NCI-H82 (cell line): ENCODE measurements around the gene PKDCC.
A peak's percentile ranks its signal among the peaks of the same experiment; 100 is the strongest.
"Not testable (repeated sequence)": the region's sequence is repeated elsewhere in the genome, so short reads cannot be mapped to it uniquely, and the experiment has no call there.

Experiments used
- DNase-seq: peaks from one replicate; lab custom pipeline; 2025; lab: John Stamatoyannopoulos, UW

The PKDCC gene

GRCh38 chr2:42065753-42066152 is 17.9 kb downstream of the PKDCC start:
- not testable (repeated sequence) for DNase-seq

GRCh38 chr2:42067001-42067400 is 19.2 kb downstream of the PKDCC start:
- DNase-seq: not testable (repeated sequence)

- DNase-seq: no peak
These were observed 19.7 kb downstream of the PKDCC start for GRCh38 chr2:42067521-42067920.

- DNase-seq: peak; percentile 73
These were observed 20.9 kb downstream of the PKDCC start for GRCh38 chr2:42068571-42069178.

- no peak for DNase-seq
These were observed 21.7 kb downstream of the PKDCC start for GRCh38 chr2:42069568-42069967.

- no peak for DNase-seq
These were observed 24.0 kb downstream of the PKDCC start for GRCh38 chr2:42071791-42072190.

- peak; percentile 80 for DNase-seq
These were observed 24.7 kb downstream of the PKDCC start for GRCh38 chr2:42072349-42073118.

GRCh38 chr2:42073739-42074503 is 26.1 kb downstream of the PKDCC start:
- DNase-seq: no peak

- DNase-seq: peak; percentile 33
These were observed 26.8 kb downstream of the PKDCC start for GRCh38 chr2:42074661-42075060.

- DNase-seq: peak; percentile 18
These were observed 28.8 kb downstream of the PKDCC start for GRCh38 chr2:42076357-42077225.

GRCh38 chr2:42077343-42077742 is 29.5 kb downstream of the PKDCC start:
- DNase-seq: peak; percentile 43

- no peak for DNase-seq
These were observed 32.0 kb downstream of the PKDCC start for GRCh38 chr2:42079737-42080287.

- not testable (repeated sequence) for DNase-seq
These were observed 33.3 kb downstream of the PKDCC start for GRCh38 chr2:42081151-42081550.

GRCh38 chr2:42082016-42082415 is 34.2 kb downstream of the PKDCC start:
- DNase-seq: no peak

GRCh38 chr2:42084231-42084671 is 36.4 kb downstream of the PKDCC start:
- no peak for DNase-seq

GRCh38 chr2:42085070-42085469 is 37.2 kb downstream of the PKDCC start:
- not testable (repeated sequence) for DNase-seq

GRCh38 chr2:42085706-42086487 is 38.1 kb downstream of the PKDCC start:
- DNase-seq: no peak

GRCh38 chr2:42086500-42086953 is 38.7 kb downstream of the PKDCC start:
- DNase-seq: peak; percentile 85

GRCh38 chr2:42087137-42087856 is 39.5 kb downstream of the PKDCC start:
- DNase-seq: no peak

GRCh38 chr2:42087857-42088195 is 40.0 kb downstream of the PKDCC start:
- no peak for DNase-seq
